Measurements from ENCODE around the gene DNAAF5.

DNA sequence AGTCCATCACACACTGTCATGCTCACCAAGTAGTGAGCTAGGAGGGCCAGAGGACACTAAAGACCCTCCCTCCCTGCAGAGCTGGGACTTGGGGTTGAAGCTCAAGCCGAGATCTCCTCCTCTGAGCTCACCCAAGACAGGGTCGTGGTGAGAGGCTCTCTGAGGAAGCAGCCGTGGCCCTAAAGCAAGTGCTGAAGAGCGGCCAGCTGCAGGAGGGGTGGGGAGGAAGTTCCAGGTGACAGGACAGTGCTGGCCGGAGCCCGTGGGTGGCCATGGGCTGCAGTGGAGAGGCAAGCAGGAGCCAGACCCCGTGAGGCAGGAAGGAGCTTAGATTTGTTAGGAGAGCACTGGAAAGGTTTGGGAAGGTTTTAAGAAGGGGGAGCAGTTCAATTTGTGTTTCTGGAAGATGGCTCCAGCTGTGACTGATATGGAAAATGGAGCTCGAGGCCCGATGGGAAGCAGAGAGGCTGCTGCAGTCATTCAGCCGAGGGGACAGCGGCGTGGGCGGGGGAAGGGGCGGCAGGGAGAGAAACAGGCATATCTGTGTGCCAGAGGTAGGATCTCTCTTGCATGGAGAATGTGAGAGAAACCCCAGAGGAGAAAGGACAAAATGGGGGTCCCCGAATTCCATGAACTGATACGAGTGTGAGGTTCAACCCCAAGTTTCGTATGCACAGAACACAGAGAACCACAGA, 26.9 kb upstream of the DNAAF5 start:
- TF ChIP-seq CTCF (IDR thresholded peaks at IDR 0.05), result no peak
- TF ChIP-seq POLR2A (IDR thresholded peaks at IDR 0.05), result no peak
